Measurements from ENCODE around the gene ATG16L1. TPM values are rescaled to one million over a fixed set of nuclear protein-coding genes. Genes with fewer than 3 reads are reported as not detected.

The ATG16L1 gene
- total and polyA plus RNA-seq, 9 donors, result 9.5 to 32.3 (median 20.0) TPM

GRCh38 chr2:233258211-233258610 is 6.7 kb downstream of the ATG16L1 start:
- intact Hi-C loops (cut with DNase I), result loop anchor here in 3 of 4 donors (5.0 to 10.0 kb wide), 2 partner anchors 187 to 189 kb away; no protein-coding TSS in a partner anchor
- Histone ChIP-seq H3K4me3 (no peak overlapping the region), H3K36me3 (no peaks in the 10 kb centered on the region), H3K27ac (no peak overlapping the region), H3K4me1 (ENCODE audit: insufficient read depth) (peaks cover 6% of the 10 kb centered on the region), H3K9me3 (no peaks in the 10 kb centered on the region), H3K27me3 (no peaks in the 10 kb centered on the region)
- TF ChIP-seq CTCF (IDR thresholded peaks at IDR 0.05) (no peak), POLR2A (IDR thresholded peaks at IDR 0.05) (no peak), EP300 (IDR thresholded peaks at IDR 0.05) (no peak)
- WGBS, 3 donors, result 84 to 93% (median 89%) methylated on average over 2 of the region's 2 CpGs
- DNase-seq, result no peak

GRCh38 chr2:233259730-233260129 is 8.3 kb downstream of the ATG16L1 start:
- intact Hi-C loops (cut with DNase I), result loop anchor here (5.0 to 10.0 kb wide), 2 partner anchors 185 to 188 kb away; no protein-coding TSS in a partner anchor
- Histone ChIP-seq H3K4me1 (ENCODE audit: insufficient read depth) (peaks cover 2% of the 10 kb centered on the region), H3K27ac (no peak overlapping the region), H3K27me3 (no peaks in the 10 kb centered on the region), H3K9me3 (no peaks in the 10 kb centered on the region), H3K36me3 (no peaks in the 10 kb centered on the region), H3K4me3 (no peak overlapping the region)
- no peak for DNase-seq
- TF ChIP-seq POLR2A (IDR thresholded peaks at IDR 0.05) (no peak), CTCF (IDR thresholded peaks at IDR 0.05) (no peak), EP300 (IDR thresholded peaks at IDR 0.05) (no peak)
- 84 to 98% (median 88%) methylated on average over 1 of the region's 1 CpG for WGBS, 3 donors

GRCh38 chr2:233260661-233261060 is 9.2 kb downstream of the ATG16L1 start:
- H3K9me3 ChIP-seq, result no peaks in the 10 kb centered on the region
- intact Hi-C loops (cut with DNase I), result loop anchor here in 1 of 4 donors (10.0 kb wide), 1 partner anchor 184 kb away; no protein-coding TSS in a partner anchor
- no peak overlapping the region for H3K27ac ChIP-seq
- DNase-seq, result no peak
- H3K4me3 ChIP-seq, result no peak overlapping the region
- no peak for TF ChIP-seq CTCF (IDR thresholded peaks at IDR 0.05)
- no peak for TF ChIP-seq EP300 (IDR thresholded peaks at IDR 0.05)
- TF ChIP-seq POLR2A (IDR thresholded peaks at IDR 0.05), result no peak
- WGBS, 3 donors, result 92 to 93% (median 93%) methylated on average over 5 of the region's 5 CpGs
- no peaks in the 10 kb centered on the region for H3K36me3 ChIP-seq
- no peaks in the 10 kb centered on the region for H3K4me1 ChIP-seq (ENCODE audit: insufficient read depth)
- no peaks in the 10 kb centered on the region for H3K27me3 ChIP-seq

GRCh38 chr2:233261819-233262555 is 10.5 kb downstream of the ATG16L1 start:
- intact Hi-C loops (cut with DNase I), result loop anchor here in 1 of 4 donors (10.0 kb wide), 1 partner anchor 183 kb away; no protein-coding TSS in a partner anchor
- Histone ChIP-seq H3K27ac (no peak overlapping the region), H3K4me3 (no peak overlapping the region), H3K36me3 (no peaks in the 10 kb centered on the region), H3K4me1 (ENCODE audit: insufficient read depth) (no peaks in the 10 kb centered on the region), H3K9me3 (no peaks in the 10 kb centered on the region), H3K27me3 (no peaks in the 10 kb centered on the region)
- no peak for DNase-seq
- WGBS, 3 donors, result 90 to 92% (median 91%) methylated on average over 9 of the region's 9 CpGs
- TF ChIP-seq CTCF (IDR thresholded peaks at IDR 0.05) (no peak), POLR2A (IDR thresholded peaks at IDR 0.05) (no peak), EP300 (IDR thresholded peaks at IDR 0.05) (no peak)

Measured in ovary (tissue), 9 donors.